Activated CD8-positive, alpha-beta memory T cell treated with anti-CD3 and anti-CD28 coated beads for 24 hours (primary cell): ENCODE measurements around the gene SCNN1A.

Source experiments
- DNase-seq: peaks from one replicate; pipeline ENCODE4 v3.0.0-alpha.2; 2020

SCNN1A gene

DNA sequence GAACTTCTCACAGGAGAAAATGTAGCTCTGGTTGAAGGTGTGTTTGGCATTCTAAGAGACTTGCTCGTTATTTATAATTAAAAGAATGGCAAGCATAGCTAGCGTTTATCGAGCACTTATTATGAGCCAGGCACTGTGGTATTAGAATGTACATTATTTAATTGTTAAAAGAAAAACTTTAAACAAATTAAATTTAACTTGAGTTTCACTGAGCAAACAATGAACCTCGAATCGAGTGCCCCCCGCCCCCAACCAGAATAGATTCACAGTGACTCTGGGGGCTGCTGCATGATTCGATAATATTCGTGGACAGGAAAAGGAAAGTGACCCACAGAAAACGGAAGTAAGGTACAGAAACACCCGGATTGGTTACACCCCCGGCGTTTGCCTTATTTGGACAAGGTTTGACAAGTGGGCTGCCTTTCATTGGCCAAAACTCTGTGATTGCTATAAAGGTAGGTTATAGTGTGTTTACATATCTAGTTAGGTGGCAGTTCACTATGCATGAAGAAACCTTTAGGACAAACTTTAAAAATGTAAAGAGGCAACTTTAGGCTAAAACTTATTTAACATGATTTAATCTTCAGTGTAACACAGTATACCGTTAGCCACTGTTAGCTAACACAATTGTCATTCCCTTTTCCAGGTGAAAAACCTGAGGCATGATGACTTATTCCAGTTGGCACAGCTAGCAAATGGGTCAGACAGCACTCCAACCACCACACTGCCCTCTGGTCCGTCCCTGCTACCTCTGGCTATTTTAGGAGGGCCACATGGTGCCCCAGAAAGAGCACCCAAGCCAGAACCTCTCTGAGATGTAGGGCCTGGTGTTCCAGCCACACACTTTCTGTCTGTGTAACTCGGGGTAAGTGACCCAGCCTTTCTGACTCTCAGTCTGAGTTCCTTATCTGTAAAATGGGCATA is 7.1 kb downstream of the SCNN1A start:
- no peak for DNase-seq

DNA sequence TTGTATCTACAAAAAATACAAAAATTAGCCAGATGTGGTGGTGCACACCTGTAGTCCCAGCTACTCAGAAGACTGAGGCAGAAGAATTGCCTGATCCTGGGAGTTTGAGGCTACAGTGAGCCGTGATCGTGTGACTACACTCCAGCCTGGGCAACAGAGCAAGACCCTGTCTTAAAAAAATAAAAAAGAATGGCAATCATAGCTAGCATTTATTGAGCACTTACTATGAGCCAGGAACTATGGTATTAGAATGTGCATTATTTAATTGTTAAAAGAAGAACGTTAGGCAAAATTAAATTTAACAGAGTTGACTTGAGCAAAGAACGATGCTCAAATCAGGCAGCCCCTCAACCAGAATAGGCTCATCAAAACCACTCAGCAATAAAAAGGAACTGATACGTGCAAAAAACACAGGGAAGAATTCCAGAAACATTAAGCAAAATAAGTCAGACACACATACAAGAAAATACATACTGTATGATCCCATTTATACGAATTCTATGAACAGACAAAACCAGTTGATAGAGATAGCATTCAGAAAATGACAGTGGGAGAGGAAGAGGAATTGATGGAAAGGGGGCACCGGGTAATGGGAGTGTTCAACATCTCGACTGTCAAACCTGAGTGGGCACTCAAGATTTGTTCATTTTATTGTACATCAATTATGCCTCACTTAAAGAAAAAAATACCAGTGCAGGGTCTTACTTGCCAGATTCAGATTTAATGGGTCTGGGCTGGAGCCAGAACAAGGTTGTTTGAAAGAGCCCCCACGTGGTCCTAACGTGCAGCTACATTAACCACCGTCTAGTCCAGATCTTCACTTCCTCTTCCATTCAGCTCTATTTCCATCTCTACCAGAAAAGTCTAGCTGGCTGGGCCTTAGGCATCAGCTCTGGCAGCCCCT is 8.0 kb downstream of the SCNN1A start:
- DNase-seq = peak; percentile 71

DNA sequence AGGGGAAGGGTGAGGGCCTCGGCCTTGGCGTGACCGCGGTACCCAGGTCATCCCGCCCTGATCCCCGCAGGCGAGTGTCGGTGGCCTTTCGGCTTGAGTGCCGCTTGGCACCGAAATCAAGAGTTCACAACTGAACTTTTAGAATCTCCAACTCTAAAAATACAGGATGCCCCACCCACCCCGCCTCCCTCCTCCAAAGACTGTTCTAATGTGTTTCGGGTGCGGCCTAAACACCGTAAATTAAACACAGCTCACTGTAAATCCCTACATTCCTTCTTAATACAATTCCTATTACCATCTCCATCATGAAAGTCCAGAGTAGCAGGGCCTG is 11.4 kb downstream of the SCNN1A start:
- DNase-seq = no peak

DNA sequence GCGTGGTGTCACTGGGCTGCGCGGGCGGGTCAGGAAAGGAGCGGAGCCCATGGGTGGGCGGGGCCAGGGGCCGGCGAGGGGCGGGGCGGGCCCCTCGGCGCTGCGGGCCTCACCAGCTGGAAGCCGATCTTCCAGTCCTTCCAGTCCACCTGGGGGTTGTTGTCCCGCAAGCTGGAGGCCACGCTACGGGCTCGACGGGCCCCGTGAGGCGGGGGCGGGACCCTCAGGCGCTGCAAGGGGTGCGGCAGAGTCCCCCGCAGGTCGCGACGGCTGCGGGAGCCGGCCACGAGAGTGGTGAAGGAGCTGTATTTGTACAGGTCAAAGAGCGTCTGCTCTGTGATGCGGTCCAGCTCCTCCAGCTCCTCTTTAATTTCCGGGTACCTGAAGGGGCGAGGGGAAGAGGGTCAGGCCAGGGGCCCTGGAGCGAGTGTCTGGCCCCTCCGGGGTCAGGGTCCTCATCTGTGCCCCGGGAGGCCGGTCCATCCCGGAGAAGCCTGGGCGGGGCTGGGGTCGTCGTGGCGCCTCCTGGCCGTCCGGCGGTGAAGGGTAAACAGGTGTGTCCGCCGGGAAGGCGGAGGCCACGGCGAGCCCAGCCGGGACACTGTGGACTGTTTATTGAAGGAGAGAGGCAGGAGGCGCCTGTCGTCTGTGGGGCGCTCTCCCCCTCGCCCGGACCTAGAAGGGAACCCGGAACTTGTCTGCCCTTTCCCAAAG is 11.9 kb downstream of the SCNN1A start:
- DNase-seq = peak; percentile 88

DNA sequence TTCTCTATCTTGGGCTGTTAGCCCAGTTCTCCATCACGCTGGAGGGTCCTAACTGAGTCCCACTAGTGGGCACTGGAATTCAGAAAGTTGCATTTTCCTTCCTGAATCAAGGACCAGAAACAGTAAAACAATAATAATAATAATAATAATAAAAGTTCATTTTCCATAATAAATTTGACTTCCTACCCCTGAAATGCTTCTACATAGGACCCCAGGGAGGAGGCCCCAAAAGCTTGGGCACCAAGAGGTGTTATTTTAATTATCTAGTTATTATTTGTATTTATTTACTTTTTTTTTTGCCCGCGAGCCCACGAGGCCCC is 12.4 kb downstream of the SCNN1A start:
- no peak for DNase-seq

DNA sequence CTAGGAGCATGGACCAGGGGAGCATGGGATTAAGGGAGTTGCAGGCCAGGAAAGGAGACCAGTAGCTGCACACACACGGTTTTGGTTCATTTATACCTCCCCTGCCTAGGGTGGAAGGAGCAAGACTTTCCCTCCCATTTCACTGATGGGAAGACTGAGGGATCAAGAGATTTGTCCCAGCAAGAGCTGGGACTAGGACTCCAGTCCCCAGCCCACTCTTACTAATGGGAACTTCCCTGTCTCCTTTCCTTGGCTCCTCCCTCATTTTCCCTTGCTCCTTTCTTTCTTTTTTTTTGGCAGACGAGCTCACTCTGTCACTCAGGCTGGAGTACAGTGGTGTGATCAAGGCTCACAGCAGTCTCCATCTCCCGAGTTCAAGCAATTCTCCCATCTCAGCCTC is 13.0 kb downstream of the SCNN1A start:
- DNase-seq = no peak

DNA sequence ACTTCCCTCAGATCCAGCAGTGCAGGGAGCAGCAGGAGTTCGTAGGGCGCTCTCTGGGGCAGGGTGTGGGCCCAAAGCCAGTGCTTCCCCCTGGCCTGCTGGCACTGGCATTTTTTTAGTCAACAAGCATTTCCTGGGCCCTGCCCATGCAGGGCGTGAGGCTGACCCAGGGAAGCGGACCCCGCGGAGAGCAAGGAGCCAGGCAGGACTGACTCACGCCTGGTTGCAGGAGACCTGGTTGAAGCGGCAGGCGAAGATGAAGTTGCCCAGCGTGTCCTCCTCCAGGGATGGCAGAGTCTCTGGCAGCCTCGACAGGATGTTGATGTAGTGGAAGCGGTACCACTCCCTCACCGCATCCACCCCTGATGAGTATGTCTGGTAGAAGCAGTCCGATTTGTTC is 13.5 kb downstream of the SCNN1A start:
- no peak for DNase-seq

DNA sequence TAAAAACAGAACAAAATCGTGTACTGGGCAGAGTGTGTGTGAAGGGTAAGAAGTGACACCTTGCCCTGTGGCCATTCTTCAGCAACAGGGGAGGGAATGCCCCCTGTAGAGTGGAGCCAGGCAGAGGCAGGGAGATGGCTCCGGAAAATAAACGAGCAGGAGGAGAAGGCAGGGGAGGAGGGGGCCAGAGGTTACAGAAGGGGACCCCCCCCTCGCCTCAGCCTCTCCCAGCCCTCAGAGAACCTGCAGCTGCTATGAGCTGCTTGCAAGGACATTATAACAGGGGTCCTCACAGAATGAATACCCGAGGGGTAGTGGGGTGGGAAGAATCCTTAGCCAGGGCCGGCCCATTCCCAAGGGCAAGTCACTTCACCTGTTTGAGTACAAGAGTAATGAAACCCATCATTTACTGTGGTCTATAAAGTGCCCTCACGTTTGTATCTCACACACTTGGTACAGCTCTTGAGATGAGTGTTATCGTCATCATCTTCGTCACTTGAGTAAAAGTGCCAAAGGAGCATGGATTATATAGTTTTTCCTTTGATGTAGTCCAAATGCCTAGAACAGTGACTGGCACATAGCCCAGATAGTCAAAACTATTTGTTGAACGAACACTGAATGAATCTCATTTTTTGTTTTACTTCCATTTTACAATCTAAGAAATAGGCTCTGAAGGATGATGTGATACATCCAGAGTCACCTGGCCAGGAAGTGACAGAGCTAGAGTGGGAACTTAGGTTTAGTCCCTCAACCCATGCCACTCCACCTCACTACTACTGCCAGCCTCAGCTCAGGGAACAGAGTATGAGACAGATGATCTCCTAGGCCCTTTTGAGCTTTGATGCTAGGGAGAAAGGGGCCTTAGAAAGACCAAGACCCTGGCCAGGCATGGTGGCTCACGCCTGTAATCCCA is 14.5 kb downstream of the SCNN1A start:
- DNase-seq = no peak

DNA sequence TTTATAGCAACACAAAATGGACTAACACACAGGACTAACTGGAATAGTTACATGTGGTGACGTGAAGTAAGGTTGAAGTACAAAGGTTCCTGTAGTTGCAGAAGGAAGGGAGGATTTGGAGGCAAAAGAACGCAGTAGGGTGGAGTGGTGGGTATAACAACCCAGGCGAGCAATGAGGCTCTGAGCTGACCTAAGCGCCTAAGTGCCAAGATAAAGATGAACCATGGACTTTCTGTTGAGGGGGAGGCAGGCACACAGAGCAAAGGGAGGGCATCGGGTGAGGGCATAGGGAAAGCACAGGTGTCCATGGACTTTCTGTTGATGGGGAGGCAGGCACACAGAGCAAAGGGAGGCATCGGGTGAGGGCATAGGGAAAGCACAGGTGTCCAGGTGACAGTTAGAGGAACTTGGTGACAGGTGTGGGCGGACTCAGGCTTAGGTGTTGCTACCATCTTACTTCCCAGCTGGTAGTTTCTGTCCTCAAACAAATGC is 15.2 kb downstream of the SCNN1A start:
- DNase-seq = no peak

DNA sequence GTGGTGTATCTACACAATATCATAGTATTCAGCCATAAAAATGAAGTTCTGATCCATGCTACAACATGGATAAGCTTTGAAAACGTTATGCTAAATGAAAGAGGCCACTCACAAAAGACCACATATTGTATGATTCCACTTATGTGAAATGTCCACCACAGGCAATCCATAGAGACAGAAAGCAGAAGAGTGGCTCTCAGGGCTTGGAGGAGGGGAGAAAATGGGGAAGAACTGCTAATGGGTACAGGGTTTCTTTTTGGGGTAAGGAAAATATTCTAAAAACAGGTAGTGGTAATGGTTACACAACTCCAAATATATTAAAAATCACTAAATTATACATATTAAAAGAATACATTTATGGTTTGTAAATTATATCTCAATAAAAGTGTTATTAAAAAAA is 16.5 kb downstream of the SCNN1A start:
- DNase-seq = no peak

DNA sequence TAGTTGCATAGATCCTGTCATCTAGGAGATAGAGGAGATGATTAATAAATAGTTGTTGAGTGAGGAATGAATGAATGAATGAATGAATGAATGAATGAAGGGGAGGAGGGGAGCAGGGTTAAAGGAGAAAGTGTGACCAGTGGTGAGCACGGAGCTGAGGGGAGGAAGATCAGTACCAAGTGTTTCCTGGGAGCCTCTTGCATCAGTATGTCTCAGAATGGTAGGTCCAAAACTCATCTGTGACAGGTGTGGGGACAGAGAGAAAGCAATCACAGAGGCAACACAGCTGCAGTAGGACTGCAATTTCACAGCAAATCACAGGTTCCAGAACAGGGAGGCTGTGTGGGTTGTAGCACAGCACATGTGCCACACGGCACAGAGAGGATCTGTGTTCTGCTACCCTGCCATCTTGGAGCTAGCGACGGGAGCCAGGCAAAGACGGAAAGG is 19.0 kb downstream of the SCNN1A start:
- no peak for DNase-seq

DNA sequence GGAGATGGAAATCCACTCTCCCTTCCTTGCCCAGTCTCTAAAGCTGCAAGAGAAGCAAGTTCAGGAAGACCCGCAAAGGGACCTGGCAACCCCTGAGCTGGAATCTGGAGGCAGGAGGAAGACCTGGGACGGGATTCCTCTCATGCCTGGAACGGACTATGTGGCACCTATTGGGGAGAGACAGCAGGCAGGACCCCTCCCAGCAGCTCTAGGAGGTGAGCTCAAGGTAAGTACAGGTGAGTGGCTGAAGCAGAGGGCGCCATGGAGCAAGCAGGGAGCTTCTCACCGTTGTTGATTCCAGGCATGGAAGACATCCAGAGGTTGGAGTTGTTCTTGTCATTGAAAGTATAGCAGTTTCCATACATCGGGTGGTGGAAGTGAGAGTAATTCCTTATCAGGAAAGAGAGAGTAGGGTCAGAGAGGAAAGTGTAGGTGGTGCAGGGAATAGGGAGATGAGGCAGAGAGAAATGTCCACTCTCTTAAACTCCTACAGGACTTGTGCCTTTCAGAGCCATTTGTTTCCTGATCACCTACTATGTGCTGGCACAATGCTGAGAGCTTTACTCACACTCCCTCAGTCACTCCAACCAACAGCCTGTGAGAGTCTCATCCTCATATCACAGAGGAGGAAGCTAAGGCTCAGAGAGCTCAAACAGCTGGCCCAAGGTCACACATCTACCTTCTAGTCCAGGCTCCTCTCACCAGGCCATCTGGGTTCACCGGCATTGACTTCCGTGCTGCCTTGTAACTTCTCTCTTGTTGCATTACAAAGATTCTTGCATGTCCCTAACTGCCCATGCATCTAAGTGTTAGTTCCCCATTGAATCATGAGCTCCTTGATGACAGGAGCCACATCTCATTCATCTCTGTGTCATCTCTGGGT is 19.6 kb downstream of the SCNN1A start:
- no peak for DNase-seq

DNA sequence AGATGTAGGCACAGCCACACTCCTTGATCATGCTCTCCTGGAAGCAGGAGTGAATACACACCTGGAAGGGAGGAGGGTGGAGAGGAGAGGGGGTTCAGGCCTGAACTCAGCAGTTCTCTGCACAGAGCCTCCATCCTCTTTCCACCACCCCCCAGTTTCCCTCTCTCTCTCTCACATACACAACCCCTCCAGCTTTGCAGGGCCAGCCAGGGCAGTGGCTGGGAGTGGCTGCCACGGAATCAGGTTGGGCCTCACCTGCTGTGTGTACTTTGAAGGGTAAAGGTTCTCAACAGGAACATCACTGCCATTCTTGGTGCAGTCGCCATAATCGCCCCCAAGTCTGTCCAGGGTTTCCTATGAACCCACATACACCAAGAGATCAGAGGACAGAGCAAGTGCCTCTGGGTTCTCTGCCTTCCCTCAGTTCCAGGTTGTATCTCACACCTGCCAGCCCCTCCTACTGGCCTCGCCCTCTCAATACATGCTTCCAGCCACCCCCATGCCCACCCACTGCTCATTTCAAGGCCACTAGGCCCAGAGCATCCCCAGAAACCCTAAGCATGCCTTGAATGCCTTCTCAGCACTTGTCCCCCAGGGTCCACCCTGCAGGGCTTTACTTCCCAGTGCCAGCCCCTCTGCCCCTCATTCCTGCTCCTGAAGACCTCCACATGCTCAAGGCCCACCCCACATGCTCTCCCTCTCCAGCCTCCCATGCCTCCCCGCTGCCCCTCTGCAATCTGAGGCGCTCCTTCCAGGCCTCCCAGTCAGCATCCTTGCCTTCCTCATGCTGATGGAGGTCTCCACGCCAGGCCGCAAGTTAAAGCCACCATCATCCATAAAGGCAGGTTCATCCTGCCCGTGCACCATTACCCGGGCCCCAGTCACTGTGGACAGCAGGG is 20.6 kb downstream of the SCNN1A start:
- DNase-seq = no peak

DNA sequence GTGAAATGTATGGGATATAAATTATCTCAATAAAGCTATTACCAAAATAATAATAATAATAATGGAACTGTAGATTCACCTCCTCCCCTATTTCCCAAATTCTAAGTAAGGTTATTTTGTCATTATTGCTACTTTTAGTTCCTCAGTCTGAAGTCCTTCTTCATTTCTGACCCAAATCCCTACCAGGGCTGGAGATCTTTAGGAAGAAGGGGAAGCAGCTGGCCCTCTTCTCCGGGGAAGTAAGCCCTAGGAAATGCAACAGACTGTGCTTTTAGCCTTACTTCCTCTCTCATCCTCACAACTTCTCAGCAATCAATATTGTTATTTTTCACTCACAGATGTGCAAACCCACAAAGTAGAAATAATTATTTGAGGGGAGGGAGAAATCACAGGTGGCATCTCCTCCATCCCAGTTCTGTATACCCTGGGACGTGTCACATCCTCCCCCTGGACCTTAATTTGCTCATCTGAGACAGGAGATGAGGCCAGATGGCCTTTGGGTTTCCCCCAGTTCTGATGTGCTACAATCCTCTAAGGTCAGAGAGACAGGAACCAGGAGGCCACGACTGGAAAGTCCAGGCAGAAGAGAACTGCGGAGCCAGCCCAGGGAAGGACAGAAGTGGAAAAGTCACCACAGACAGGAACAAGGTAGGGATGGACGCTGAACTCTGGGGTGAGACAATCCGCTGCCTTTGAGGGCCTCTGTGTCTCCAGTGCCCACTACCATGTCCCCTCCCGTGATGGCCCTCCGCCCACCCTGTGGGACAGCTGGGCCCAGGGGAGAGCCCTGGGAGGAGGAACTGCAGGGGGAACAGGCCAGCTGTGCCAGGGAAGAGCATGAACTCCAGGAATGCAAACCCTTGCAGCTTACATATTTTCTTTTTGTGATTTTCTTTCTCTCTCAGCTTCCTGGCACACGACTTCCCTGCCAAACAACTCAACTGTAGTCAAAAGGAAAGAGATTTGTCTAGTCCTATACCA is 22.9 kb downstream of the SCNN1A start:
- no peak for DNase-seq

DNA sequence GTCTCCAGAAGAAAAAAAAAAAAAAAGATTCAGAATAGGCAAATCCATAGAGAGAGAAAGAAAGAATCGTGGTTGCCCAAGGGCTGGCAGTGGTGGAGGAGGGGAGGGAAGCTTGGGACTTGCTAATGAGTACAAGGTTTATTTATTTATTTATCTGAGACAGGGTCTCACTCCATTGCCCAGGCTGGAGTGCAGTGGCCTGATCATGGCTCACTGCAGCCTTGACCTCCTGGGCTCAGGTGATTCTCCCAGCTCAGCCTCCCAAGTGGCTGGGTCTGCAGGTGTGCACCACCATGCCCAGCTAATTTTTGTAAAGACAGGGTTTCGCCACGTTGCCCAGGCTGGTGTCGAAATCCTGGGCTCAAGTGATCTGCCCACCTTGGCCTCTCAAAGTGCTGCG is 23.7 kb downstream of the SCNN1A start:
- no peak for DNase-seq

DNA sequence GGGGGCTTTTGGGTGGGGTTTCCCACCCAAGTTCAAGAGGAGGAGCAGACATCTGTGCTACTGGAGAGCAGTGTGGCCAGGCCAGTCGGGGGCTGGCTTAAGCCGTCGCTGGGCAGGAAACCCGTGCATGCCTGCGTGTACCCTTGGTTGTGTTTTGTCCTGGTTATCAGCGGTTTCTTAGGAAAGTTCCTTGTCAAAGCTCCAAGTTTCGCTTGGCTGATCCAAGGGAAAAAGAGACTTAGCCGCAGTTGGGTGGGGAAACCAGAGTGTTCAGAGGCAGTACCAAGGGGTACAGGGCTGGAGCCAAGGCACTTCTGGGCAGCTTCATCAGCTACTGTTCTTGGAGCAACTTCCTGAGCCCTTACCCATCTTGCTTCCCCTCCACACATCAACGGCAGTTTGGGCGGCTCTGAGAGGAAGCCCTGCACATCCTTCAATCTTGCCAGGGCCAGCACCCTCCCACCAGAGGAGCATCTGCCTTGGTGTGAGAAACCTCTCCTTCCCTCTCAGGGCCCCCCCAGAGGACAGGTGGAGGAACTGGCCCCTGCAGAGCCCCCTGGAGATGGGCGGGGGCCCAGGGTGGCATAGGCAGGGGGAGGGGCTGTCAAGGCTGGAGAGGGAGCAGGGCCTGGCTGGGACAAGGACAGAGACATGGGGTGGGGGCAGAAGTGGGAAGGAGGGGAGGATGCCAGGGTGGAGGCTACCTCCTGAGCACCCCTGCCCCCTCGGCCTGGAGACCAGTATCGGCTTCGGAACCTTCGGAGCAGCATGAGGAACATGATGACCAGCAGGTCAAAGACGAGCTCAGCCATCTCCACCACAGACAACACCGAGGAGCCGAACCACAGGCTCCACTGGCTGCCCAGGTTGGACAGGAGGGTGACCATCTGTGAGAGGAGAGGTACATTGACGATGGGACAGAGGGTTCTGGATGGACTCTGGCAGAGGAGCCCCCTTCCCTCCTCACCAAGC is 27.7 kb downstream of the SCNN1A start:
- DNase-seq = no peak

DNA sequence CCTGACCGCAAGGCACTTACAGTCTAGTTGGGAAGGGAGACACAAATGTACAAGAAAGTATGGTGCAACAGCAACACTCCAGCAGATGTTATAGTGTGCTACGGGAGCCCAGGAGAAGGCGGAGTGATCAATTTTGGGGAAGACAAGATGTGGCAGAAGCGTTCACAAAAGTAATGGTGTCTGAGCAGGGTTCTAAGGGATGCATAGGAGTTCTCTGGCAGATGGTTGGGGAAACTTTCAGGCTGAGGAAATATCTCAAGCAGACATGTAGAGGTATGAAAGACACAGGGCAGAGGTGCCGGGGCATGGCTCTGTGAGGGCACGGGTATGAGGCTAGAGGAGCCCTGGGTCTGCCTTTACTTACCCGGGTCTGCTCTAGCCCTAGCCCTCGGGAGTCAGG is 28.4 kb downstream of the SCNN1A start:
- no peak for DNase-seq
